ENCODE data around the gene SLC9A4.

The SLC9A4 gene

GRCh38 chr2:102486941-102487702, 14.1 kb downstream of the SLC9A4 start:
- TF ChIP-seq, protein P1, sequence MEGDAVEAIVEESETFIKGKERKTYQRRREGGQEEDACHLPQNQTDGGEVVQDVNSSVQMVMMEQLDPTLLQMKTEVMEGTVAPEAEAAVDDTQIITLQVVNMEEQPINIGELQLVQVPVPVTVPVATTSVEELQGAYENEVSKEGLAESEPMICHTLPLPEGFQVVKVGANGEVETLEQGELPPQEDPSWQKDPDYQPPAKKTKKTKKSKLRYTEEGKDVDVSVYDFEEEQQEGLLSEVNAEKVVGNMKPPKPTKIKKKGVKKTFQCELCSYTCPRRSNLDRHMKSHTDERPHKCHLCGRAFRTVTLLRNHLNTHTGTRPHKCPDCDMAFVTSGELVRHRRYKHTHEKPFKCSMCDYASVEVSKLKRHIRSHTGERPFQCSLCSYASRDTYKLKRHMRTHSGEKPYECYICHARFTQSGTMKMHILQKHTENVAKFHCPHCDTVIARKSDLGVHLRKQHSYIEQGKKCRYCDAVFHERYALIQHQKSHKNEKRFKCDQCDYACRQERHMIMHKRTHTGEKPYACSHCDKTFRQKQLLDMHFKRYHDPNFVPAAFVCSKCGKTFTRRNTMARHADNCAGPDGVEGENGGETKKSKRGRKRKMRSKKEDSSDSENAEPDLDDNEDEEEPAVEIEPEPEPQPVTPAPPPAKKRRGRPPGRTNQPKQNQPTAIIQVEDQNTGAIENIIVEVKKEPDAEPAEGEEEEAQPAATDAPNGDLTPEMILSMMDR (IDR thresholded peaks at IDR 0.05): no peak

- TF ChIP-seq, protein P1 (IDR thresholded peaks at IDR 0.05): no peak
Observed at GRCh38 chr2:102487761-102488462, 14.9 kb downstream of the SLC9A4 start.

GRCh38 chr2:102489646-102490045, 16.6 kb downstream of the SLC9A4 start:
- TF ChIP-seq, protein P1 (IDR thresholded peaks at IDR 0.05): no peak

GRCh38 chr2:102492006-102492405, 19.0 kb downstream of the SLC9A4 start:
- TF ChIP-seq, protein P1 (IDR thresholded peaks at IDR 0.05): no peak

DNA sequence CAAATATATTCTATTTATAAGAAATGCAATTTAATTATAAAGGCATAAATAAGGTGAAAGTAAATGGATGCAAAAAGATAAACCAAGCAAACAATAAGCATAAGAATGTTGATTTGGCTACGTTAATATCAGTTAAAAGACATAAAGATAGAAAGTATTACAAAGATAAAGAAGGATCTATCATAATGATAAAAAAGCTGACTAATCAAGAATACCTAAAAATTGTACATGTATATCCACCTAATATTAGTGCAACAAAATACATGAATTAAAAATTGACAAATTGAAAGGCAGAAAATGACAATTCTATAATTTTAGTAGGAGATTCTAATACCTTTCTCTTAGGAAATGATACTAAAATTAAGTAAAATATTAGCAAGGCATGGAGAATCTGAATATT, 21.5 kb downstream of the SLC9A4 start:
- TF ChIP-seq, protein P1 (IDR thresholded peaks at IDR 0.05): no peak

DNA sequence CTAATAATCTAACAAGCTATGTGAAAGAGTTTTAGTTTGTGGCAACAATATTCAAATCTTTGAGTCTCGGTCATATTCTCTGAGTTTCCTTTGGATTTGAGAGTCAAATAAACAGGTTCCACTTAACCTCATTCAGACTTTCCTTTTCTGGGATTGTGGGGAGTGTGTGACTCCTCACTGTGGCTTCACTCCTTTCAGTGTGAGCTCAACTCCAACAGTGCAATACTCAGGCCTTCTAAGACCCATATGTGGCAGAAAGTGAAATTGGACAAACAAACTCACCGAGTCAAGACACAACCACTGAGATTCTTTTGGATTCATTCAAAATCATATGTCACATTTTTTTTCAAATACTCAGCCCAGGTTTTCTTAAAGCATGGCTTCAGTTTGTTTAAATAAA, 25.4 kb downstream of the SLC9A4 start:
- TF ChIP-seq, protein P1 (IDR thresholded peaks at IDR 0.05): no peak

- TF ChIP-seq, protein P1 (IDR thresholded peaks at IDR 0.05): no peak
Observed at GRCh38 chr2:102499558-102499957, 26.5 kb downstream of the SLC9A4 start.
